MM.1S (cell line): ENCODE measurements around the gene PSMG3.

ENCODE experiments used
- DNase-seq: peaks from one replicate; pipeline ENCODE4 v3.0.0-alpha.2; 2015
- H2AFZ ChIP-seq: fragments of 300-600 bp; sonication (generic); 2 replicates; pipeline ENCODE4 v1.6.0; 2016; ENCODE audit warnings: antibody characterized with exemption, low read length
- H3F3A ChIP-seq: fragments of 300-600 bp; sonication (generic); 2 replicates; pipeline ENCODE4 v1.6.1; 2016; ENCODE audit warnings: mild to moderate bottlenecking, antibody characterized with exemption, low read length, moderate library complexity, mixed read lengths; ENCODE audit not compliant: insufficient read depth
- H3K27ac ChIP-seq: fragments of 300-600 bp; sonication (generic); 2 replicates; pipeline ENCODE4 v1.5.1; 2016; ENCODE audit warnings: mild to moderate bottlenecking, low read length
- H3K27me3 ChIP-seq: fragments of 300-600 bp; sonication (generic); replicated peaks from 2 replicates; pipeline ENCODE4 v1.6.0; 2016; ENCODE audit warnings: low read length; ENCODE audit not compliant: insufficient read depth
- H3K36me3 ChIP-seq: fragments of 300-600 bp; sonication (generic); replicated peaks from 2 replicates; pipeline ENCODE4 v1.6.1; 2016; ENCODE audit warnings: mild to moderate bottlenecking, low read length, mixed read lengths; ENCODE audit not compliant: insufficient read depth
- H3K4me1 ChIP-seq: fragments of 300-600 bp; sonication (generic); 2 replicates; pipeline ENCODE4 v1.6.1; 2016; ENCODE audit warnings: low read length, mixed read lengths
- H3K4me2 ChIP-seq: fragments of 300-600 bp; sonication (generic); 2 replicates; pipeline ENCODE4 v1.6.0; 2016; ENCODE audit warnings: low read depth, low read length
- H3K4me3 ChIP-seq: fragments of 300-600 bp; sonication (generic); 2 replicates; pipeline ENCODE4 v1.5.1; 2016; ENCODE audit warnings: low read length, mixed read lengths
- H3K79me2 ChIP-seq: fragments of 300-600 bp; sonication (generic); 2 replicates; pipeline ENCODE4 v1.6.1; 2016; ENCODE audit warnings: mixed run types, low read length, mixed read lengths
- H3K9ac ChIP-seq: fragments of 300-600 bp; sonication (generic); 2 replicates; pipeline ENCODE4 v1.6.1; 2016; ENCODE audit warnings: low read length, mixed read lengths
- H3K9me2 ChIP-seq: fragments of 300-600 bp; sonication (generic); replicated peaks from 2 replicates; pipeline ENCODE4 v1.6.1; 2016; ENCODE audit warnings: mild to moderate bottlenecking, low read length, mixed read lengths; ENCODE audit not compliant: insufficient read depth
- H3K9me3 ChIP-seq: fragments of 300-600 bp; sonication (generic); replicated peaks from 2 replicates; pipeline ENCODE4 v1.6.1; 2016; ENCODE audit warnings: mild to moderate bottlenecking, low read length, mixed read lengths; ENCODE audit not compliant: insufficient read depth
- H4K20me1 ChIP-seq: fragments of 300-600 bp; sonication (generic); 2 replicates; pipeline ENCODE4 v1.6.1; 2016; ENCODE audit warnings: mild to moderate bottlenecking, low read length, moderate library complexity, mixed read lengths; ENCODE audit not compliant: insufficient read depth
- EZH2 ChIP-seq: fragments of 300-600 bp; sonication (generic); optimal IDR thresholded peaks from 2 replicates; pipeline ENCODE3; 2017; ENCODE audit warnings: low read depth, mild to moderate bottlenecking, antibody characterized with exemption, low read length, mixed read lengths
- EZH2phosphoT487 ChIP-seq: fragments of 300-600 bp; sonication (generic); IDR thresholded peaks from 2 replicates; pipeline ENCODE4 v1.6.1; 2018; ENCODE audit warnings: antibody characterized with exemption, low read length
- TF ChIP-seq, protein P1 (sequence below): fragments of 300-600 bp; sonication (generic); IDR thresholded peaks from 2 replicates; pipeline ENCODE4 v1.5.1; 2016; ENCODE audit warnings: antibody characterized with exemption, low read length, mixed read lengths

PSMG3 gene

GRCh38 chr7:1560620-1561031, 9.2 kb downstream of the PSMG3 start:
- no peaks in the 10 kb centered on the region for H4K20me1 ChIP-seq
- peaks cover 10% of the 10 kb centered on the region for H3K4me1 ChIP-seq
- no peak overlapping the region for H3K4me2 ChIP-seq
- H3K4me3 ChIP-seq: no peak overlapping the region
- H3F3A ChIP-seq: no peaks in the 10 kb centered on the region
- no peak for DNase-seq
- H3K9me2 ChIP-seq: no peaks in the 10 kb centered on the region
- H3K79me2 ChIP-seq: no peaks in the 10 kb centered on the region
- peaks cover 49% of the 10 kb centered on the region for H3K27me3 ChIP-seq
- TF ChIP-seq, protein P1, sequence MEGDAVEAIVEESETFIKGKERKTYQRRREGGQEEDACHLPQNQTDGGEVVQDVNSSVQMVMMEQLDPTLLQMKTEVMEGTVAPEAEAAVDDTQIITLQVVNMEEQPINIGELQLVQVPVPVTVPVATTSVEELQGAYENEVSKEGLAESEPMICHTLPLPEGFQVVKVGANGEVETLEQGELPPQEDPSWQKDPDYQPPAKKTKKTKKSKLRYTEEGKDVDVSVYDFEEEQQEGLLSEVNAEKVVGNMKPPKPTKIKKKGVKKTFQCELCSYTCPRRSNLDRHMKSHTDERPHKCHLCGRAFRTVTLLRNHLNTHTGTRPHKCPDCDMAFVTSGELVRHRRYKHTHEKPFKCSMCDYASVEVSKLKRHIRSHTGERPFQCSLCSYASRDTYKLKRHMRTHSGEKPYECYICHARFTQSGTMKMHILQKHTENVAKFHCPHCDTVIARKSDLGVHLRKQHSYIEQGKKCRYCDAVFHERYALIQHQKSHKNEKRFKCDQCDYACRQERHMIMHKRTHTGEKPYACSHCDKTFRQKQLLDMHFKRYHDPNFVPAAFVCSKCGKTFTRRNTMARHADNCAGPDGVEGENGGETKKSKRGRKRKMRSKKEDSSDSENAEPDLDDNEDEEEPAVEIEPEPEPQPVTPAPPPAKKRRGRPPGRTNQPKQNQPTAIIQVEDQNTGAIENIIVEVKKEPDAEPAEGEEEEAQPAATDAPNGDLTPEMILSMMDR: no peak
- TF ChIP-seq EZH2phosphoT487 (no peak), EZH2 (no peak)
- H3K9ac ChIP-seq: no peak overlapping the region
- no peaks in the 10 kb centered on the region for H3K36me3 ChIP-seq
- H2AFZ ChIP-seq: no peak overlapping the region
- no peak overlapping the region for H3K27ac ChIP-seq
- H3K9me3 ChIP-seq: no peaks in the 10 kb centered on the region

- H3K27me3 ChIP-seq: peaks cover 53% of the 10 kb centered on the region
- no peaks in the 10 kb centered on the region for H3K9me2 ChIP-seq
- H3K27ac ChIP-seq: no peak overlapping the region
- H3K4me1 ChIP-seq: peaks cover 11% of the 10 kb centered on the region
- no peaks in the 10 kb centered on the region for H4K20me1 ChIP-seq
- no peak overlapping the region for H3K9ac ChIP-seq
- TF ChIP-seq EZH2 (no peak), EZH2phosphoT487 (no peak)
- TF ChIP-seq, protein P1: no peak
- DNase-seq: no peak
- no peaks in the 10 kb centered on the region for H3K9me3 ChIP-seq
- no peaks in the 10 kb centered on the region for H3K79me2 ChIP-seq
- no peak overlapping the region for H2AFZ ChIP-seq
- no peaks in the 10 kb centered on the region for H3F3A ChIP-seq
- H3K36me3 ChIP-seq: no peaks in the 10 kb centered on the region
- no peak overlapping the region for H3K4me3 ChIP-seq
- no peak overlapping the region for H3K4me2 ChIP-seq
These were observed 9.9 kb downstream of the PSMG3 start for GRCh38 chr7:1559626-1560590.

DNA sequence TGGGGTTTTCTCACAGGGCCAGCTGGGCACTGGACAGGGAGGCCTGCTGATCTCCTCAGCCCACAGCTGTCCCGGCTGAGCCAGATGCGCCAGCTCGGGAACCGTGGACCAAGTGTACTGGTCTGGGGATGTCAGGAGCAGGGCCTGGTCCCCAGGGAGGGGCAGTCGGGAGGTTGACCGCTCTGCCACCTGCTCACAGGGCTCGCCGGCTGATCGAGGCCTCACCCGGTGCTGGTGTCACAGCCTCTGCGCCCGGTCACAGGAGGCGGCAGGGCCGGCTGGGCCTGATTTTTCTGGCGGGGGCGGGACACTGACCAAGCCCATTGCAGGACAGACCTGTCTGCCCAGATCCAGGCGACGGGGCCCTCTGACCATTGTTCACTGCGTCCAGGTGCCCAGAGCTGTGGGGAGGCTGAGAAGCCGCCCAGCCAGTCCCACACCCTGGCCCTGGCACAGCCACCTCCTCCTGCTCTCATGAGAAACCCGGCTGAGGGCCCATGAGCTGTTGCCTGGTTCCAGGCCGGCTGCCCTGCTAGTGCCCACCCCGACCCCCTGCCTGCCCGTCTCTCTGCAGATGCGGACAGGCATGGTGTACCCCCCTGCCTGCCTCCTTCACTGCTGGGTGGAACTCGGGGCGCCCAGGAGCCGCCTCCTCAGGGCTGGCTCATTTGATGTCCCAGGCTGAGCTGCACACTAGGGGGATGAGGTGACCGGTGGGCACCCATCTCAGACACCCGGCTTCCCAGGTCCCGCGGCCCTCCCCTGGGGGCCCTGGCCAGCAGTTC, 10.8 kb downstream of the PSMG3 start:
- no peak overlapping the region for H2AFZ ChIP-seq
- no peaks in the 10 kb centered on the region for H3K9me2 ChIP-seq
- no peak overlapping the region for H3K9ac ChIP-seq
- no peaks in the 10 kb centered on the region for H3K9me3 ChIP-seq
- peaks cover 59% of the 10 kb centered on the region for H3K27me3 ChIP-seq
- DNase-seq: no peak
- no peaks in the 10 kb centered on the region for H4K20me1 ChIP-seq
- no peak overlapping the region for H3K27ac ChIP-seq
- no peaks in the 10 kb centered on the region for H3K79me2 ChIP-seq
- H3K36me3 ChIP-seq: no peaks in the 10 kb centered on the region
- no peak overlapping the region for H3K4me2 ChIP-seq
- H3F3A ChIP-seq: no peaks in the 10 kb centered on the region
- TF ChIP-seq EZH2 (no peak), EZH2phosphoT487 (no peak)
- TF ChIP-seq, protein P1: no peak
- no peak overlapping the region for H3K4me3 ChIP-seq
- peaks cover 11% of the 10 kb centered on the region for H3K4me1 ChIP-seq
